Measurements from ENCODE around the gene LBP. TPM values are rescaled to one million over a fixed set of nuclear protein-coding genes. Genes with fewer than 3 reads are reported as not detected.

Gene LBP
- total RNA-seq, 1 donor from 2014 or later, result not detected

DNA sequence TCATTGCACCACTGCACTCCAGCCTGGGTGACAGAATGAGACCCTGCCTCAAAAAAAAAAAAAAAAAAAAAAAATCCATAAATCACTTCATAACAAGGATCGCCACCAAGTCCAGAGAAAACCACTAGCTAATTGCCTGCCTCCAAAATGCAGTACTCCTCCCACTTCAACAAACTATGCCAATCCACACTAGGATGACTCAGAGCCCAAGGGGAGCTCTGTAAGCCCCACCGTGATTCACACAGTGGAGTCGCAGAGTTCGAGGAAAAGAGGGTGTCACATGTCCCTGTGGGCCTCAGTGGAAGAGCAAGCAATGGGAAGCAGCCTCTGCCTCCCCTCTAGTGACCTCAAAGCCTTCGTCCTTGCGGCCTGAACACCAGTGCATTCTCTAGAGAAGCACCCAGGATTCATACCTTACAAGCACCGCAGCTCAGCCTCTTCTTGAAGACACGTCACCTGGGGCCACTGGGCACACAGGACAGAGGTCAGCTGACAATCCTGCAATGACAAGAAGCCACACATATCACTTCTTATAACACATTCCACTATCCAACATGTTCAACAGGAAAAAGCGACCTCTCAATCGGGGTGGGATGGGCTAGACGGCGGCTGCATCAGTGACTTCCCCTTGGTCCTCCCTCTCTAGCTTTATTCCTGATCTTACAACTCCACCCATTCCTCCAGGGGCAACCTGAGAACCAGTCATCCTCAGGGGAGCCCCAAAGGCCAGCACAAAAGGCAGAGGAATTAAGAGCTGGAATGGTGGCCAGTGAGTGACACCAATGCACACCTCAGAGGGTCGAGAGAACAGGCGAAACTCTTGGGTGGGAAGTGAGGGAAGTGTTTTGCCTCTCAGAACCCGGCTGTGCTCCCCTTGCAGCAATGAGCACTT, 80.0 kb downstream of the LBP start:
- FAIRE-seq (no peak), DNase-seq (ENCODE audit: low spot score in 2 of 2) (peak in 1 of 2 donors; percentile 50)

Small RNA genes within 50 kb of the gene (small RNA-seq; reads per million reads assigned to genes)
- gene RF00056 (not detected), gene SNORA71B (17.9 reads per million, percentile 97 among the genes with 10 or more reads in this experiment)

Other genes starting within 250 kb of the LBP start
- 3.3 TPM for gene TGM2, start 181.2 kb upstream of the LBP start, total RNA-seq
- 1.2 TPM for gene KIAA1755, start 85.7 kb upstream of the LBP start, total RNA-seq
- under 0.01 TPM for gene BPI, start 42.3 kb upstream of the LBP start, total RNA-seq
- gene SNHG17, start 88.8 kb downstream of the LBP start, total RNA-seq, result 4.5 TPM
- 35.5 TPM for gene RALGAPB, start 126.4 kb downstream of the LBP start, total RNA-seq
- not detected for gene ADIG, start 234.7 kb downstream of the LBP start, total RNA-seq

Measured in frontal cortex (tissue), 4 donors.